H9 (cell line): ENCODE results near the gene CHPF2. TPM values are rescaled to one million over a fixed set of nuclear protein-coding genes. Genes with fewer than 3 reads are reported as not detected.

Experiments
- DNase-seq: peaks from one replicate; pipeline ENCODE4 v3.0.0-alpha.2; 2017
- H2AFZ ChIP-seq: one replicate; pipeline ENCODE4 v1.6.1; 2013; ENCODE audit warnings: mild to moderate bottlenecking, low read length, control low read depth, moderate library complexity
- H2AK5ac ChIP-seq: 2 replicates; pipeline ENCODE4 v1.6.1; 2013; ENCODE audit warnings: low read length, control low read depth, mixed read lengths; ENCODE audit not compliant: insufficient read length
- H2BK120ac ChIP-seq: one replicate; pipeline ENCODE4 v1.6.1; 2013; ENCODE audit warnings: low read depth, mild to moderate bottlenecking, low read length, control low read depth, inconsistent platforms; ENCODE audit not compliant: poor library complexity, severe bottlenecking
- H2BK12ac ChIP-seq: 2 replicates; pipeline ENCODE4 v1.6.1; 2013; ENCODE audit warnings: low read length, control low read depth, mixed read lengths, low read depth; ENCODE audit not compliant: insufficient read length
- H2BK15ac ChIP-seq: 2 replicates; pipeline ENCODE4 v1.6.1; 2013; ENCODE audit warnings: low read depth, low read length, control low read depth
- H2BK20ac ChIP-seq: one replicate; pipeline ENCODE4 v1.6.1; 2013; ENCODE audit warnings: low read depth, mild to moderate bottlenecking, low read length, control low read depth, inconsistent platforms; ENCODE audit not compliant: poor library complexity, severe bottlenecking
- H2BK5ac ChIP-seq: 2 replicates; pipeline ENCODE4 v1.6.1; 2013; ENCODE audit warnings: low read length, control low read depth, mixed read lengths; ENCODE audit not compliant: insufficient read length
- H3K14ac ChIP-seq: 2 replicates; pipeline ENCODE4 v1.6.1; 2013; ENCODE audit warnings: low read length, control low read depth; ENCODE audit not compliant: insufficient read depth
- H3K18ac ChIP-seq: 2 replicates; pipeline ENCODE4 v1.6.1; 2013; ENCODE audit warnings: low read depth, mild to moderate bottlenecking, mixed read lengths, low read length, control low read depth; ENCODE audit not compliant: insufficient read length
- H3K23ac ChIP-seq: 2 replicates; pipeline ENCODE4 v1.6.1; 2013; ENCODE audit warnings: low read length, control low read depth, mixed read lengths, low read depth; ENCODE audit not compliant: insufficient read length
- H3K23me2 ChIP-seq: 2 replicates; pipeline ENCODE4 v1.6.1; 2013; ENCODE audit warnings: low read depth, mild to moderate bottlenecking, mixed read lengths, low read length, control low read depth; ENCODE audit not compliant: insufficient read length, poor library complexity, severe bottlenecking
- H3K27ac ChIP-seq: 2 replicates; pipeline ENCODE4 v1.5.1; 2013; ENCODE audit warnings: low read length, control low read depth, mixed read lengths, low read depth; ENCODE audit not compliant: insufficient read length
- H3K27me3 ChIP-seq: 2 replicates; pipeline ENCODE4 v1.6.1; 2013; ENCODE audit warnings: low read length, control low read depth, inconsistent platforms; ENCODE audit not compliant: insufficient read depth
- H3K4ac ChIP-seq: 2 replicates; pipeline ENCODE4 v1.6.1; 2013; ENCODE audit warnings: low read depth, mild to moderate bottlenecking, control low read depth, inconsistent platforms, low read length, moderate library complexity
- H3K4me1 ChIP-seq: 2 replicates; pipeline ENCODE4 v1.6.1; 2013; ENCODE audit warnings: low read length, control low read depth, inconsistent platforms; ENCODE audit not compliant: insufficient read depth
- H3K4me2 ChIP-seq: 2 replicates; pipeline ENCODE4 v1.6.1; 2013; ENCODE audit warnings: low read length, control low read depth, mixed read lengths; ENCODE audit not compliant: insufficient read length, insufficient read depth
- H3K56ac ChIP-seq: 2 replicates; pipeline ENCODE4 v1.6.1; 2013; ENCODE audit warnings: low read depth, mild to moderate bottlenecking, mixed read lengths, low read length, control low read depth; ENCODE audit not compliant: insufficient read length
- H3K79me1 ChIP-seq: 2 replicates; pipeline ENCODE4 v1.6.1; 2013; ENCODE audit warnings: low read depth, mild to moderate bottlenecking, moderate library complexity, low read length, control low read depth, inconsistent platforms; ENCODE audit not compliant: insufficient read depth, poor library complexity, severe bottlenecking
- H3K79me2 ChIP-seq: 2 replicates; pipeline ENCODE4 v1.6.1; 2013; ENCODE audit warnings: low read length, control low read depth, inconsistent platforms; ENCODE audit not compliant: insufficient read depth
- H3K9ac ChIP-seq: 2 replicates; pipeline ENCODE4 v1.6.1; 2013; ENCODE audit warnings: low read length, control low read depth, mixed read lengths; ENCODE audit not compliant: insufficient read length; ENCODE audit errors: extremely low read depth
- H3K9me3 ChIP-seq: one replicate; pipeline ENCODE4 v1.6.1; 2013; ENCODE audit warnings: low read depth, low read length, inconsistent platforms; ENCODE audit not compliant: control insufficient read depth
- H3T11ph ChIP-seq: one replicate; pipeline ENCODE4 v1.6.1; 2013; ENCODE audit warnings: mild to moderate bottlenecking, low read length, control low read depth, inconsistent platforms
- H4K20me1 ChIP-seq: one replicate; pipeline ENCODE4 v1.6.1; 2013; ENCODE audit not compliant: control insufficient read depth, insufficient read length, insufficient read depth
- H4K5ac ChIP-seq: 2 replicates; pipeline ENCODE4 v1.6.1; 2013; ENCODE audit warnings: low read depth, mild to moderate bottlenecking, mixed read lengths, low read length, control low read depth; ENCODE audit not compliant: insufficient read length
- H4K8ac ChIP-seq: replicated peaks from 2 replicates; pipeline ENCODE4 v1.6.1; 2013; ENCODE audit warnings: low read length, control low read depth, mixed read lengths, low read depth; ENCODE audit not compliant: insufficient read length
- H4K91ac ChIP-seq: 2 replicates; pipeline ENCODE4 v1.6.1; 2013; ENCODE audit warnings: low read depth, mild to moderate bottlenecking, moderate library complexity, mixed read lengths, low read length, control low read depth; ENCODE audit not compliant: insufficient read length
- H3K27ac Mint-ChIP-seq, 3 experiments: 2 replicates in 2 of 3; 3 replicates in 1 of 3; pipeline ENCODE4 v1.8.0; 2020 to 2021; ENCODE audit warnings: mixed read lengths in 3 of 3, mild to moderate bottlenecking in 1 of 3, moderate library complexity in 1 of 3
- H3K27me3 Mint-ChIP-seq: 2 replicates; pipeline ENCODE4 v1.8.0; 2021; ENCODE audit warnings: low read depth, mild to moderate bottlenecking, moderate library complexity, mixed read lengths
- H3K36me3 Mint-ChIP-seq, 3 experiments: 2 replicates in 2 of 3; 3 replicates in 1 of 3; pipeline ENCODE4 v1.8.0; 2020 to 2021; ENCODE audit warnings: low read depth in 3 of 3, mixed read lengths in 3 of 3; ENCODE audit not compliant: insufficient read depth in 1 of 3
- H3K4me1 Mint-ChIP-seq, 2 experiments: 2 replicates each; pipeline ENCODE4 v1.8.0; 2020; ENCODE audit warnings: mixed read lengths in 2 of 2
- H3K4me3 Mint-ChIP-seq, 2 experiments: 2 replicates in 1 of 2; 3 replicates in 1 of 2; pipeline ENCODE4 v1.8.0; 2020 to 2021; ENCODE audit warnings: mild to moderate bottlenecking in 2 of 2, mixed read lengths in 2 of 2, moderate library complexity in 1 of 2
- H3K9me3 Mint-ChIP-seq, 2 experiments: 2 replicates in 1 of 2; 3 replicates in 1 of 2; pipeline ENCODE4 v1.8.0; 2020; ENCODE audit warnings: mild to moderate bottlenecking in 2 of 2, mixed read lengths in 2 of 2, moderate library complexity in 1 of 2
- WGBS: extraction: QIAGEN DNeasy Blood & Tissue Kit; methylation state at CpG from one replicate; pipeline ENCODE4 v1.1.7; 2013; ENCODE audit warnings: missing lambda C conversion rate, low lambda C conversion rate, mixed read lengths; ENCODE audit not compliant: insufficient read length; ENCODE audit errors: extremely low coverage; 5-methylcytosine and 5-hydroxymethylcytosine counted together
- total RNA-seq: library from RNA; stranded (reverse); gene quantifications from 2 replicates; pipeline ENCODE4 v1.2.1, GENCODE V29; 2021
- TF ChIP-seq, protein P1 (sequence below): fragments of 200-600 bp; sonication (generic); conservative IDR thresholded peaks from 3 replicates; pipeline ENCODE4 v1.8.0; 2021; ENCODE audit warnings: antibody characterized with exemption, mild to moderate bottlenecking

The CHPF2 gene
- total RNA-seq, 1 experiment from 2014 or later, result 25.7 TPM

DNA sequence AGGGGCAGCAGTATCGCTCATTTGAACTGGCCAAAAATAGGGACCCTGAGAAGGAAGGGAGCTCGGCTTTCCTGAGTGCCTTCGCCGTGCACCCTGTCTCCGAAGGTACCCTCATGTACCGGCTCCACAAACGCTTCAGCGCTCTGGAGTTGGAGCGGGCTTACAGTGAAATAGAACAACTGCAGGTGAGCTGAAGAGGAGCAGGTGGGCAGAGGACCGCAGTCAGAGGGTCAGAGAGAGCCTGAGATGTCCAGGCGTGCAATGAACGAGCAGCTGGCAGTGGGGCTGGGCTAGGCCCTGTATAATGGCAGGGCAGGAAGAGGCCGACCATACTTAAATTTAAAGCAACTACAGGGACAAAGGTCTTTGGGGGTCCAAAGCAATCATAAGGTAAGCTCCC lies 4.1 kb downstream of the CHPF2 start:
- Histone ChIP-seq H3K14ac (no peak overlapping the region), H4K20me1 (no peaks in the 10 kb centered on the region), H3K9me3 (no peaks in the 10 kb centered on the region), H2BK15ac (no peak overlapping the region), H4K8ac (no peak overlapping the region), H2AFZ (no peak overlapping the region), H3K4ac (no peak overlapping the region), H3K23ac (no peak overlapping the region), H2BK12ac (no peak overlapping the region), H3T11ph (no peak overlapping the region), H2BK120ac (no peak overlapping the region), H4K91ac (no peak overlapping the region), H4K5ac (no peak overlapping the region), H2BK5ac (no peak overlapping the region), H3K79me2 (peaks cover 6% of the 10 kb centered on the region; the same call in 1 of the 2 replicates), H3K79me1 (no peaks in the 10 kb centered on the region), H3K23me2 (peaks cover 9% of the 10 kb centered on the region), H3K4me1 (no peaks in the 10 kb centered on the region; the same call in 1 of the 2 replicates), H2BK20ac (no peak overlapping the region), H3K18ac (no peak overlapping the region), H2AK5ac (no peak overlapping the region), H3K9ac (no peak overlapping the region), H3K56ac (no peak overlapping the region), H3K27me3 (no peaks in the 10 kb centered on the region), H3K4me2 (no peak overlapping the region), H3K27ac (no peak overlapping the region)
- H3K27ac Mint-ChIP-seq, result peak overlapping the region in 1 of 3 experiments; percentile 13; a peak in 1 of 7 replicates
- H3K4me1 Mint-ChIP-seq, result peaks cover 17% of the 10 kb centered on the region in 2 experiments
- TF ChIP-seq, protein P1, sequence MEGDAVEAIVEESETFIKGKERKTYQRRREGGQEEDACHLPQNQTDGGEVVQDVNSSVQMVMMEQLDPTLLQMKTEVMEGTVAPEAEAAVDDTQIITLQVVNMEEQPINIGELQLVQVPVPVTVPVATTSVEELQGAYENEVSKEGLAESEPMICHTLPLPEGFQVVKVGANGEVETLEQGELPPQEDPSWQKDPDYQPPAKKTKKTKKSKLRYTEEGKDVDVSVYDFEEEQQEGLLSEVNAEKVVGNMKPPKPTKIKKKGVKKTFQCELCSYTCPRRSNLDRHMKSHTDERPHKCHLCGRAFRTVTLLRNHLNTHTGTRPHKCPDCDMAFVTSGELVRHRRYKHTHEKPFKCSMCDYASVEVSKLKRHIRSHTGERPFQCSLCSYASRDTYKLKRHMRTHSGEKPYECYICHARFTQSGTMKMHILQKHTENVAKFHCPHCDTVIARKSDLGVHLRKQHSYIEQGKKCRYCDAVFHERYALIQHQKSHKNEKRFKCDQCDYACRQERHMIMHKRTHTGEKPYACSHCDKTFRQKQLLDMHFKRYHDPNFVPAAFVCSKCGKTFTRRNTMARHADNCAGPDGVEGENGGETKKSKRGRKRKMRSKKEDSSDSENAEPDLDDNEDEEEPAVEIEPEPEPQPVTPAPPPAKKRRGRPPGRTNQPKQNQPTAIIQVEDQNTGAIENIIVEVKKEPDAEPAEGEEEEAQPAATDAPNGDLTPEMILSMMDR, result no peak
- no peaks in the 10 kb centered on the region for H3K9me3 Mint-ChIP-seq
- H3K4me3 Mint-ChIP-seq, result no peak overlapping the region
- H3K36me3 Mint-ChIP-seq, result peaks cover 3 to 27% (median 19%) of the 10 kb centered on the region in 3 experiments; a peak in 6 of 7 replicates
- no peak for DNase-seq
- no CpG with 5 or more reads among the region's 13 CpGs for WGBS
- no peaks in the 10 kb centered on the region for H3K27me3 Mint-ChIP-seq
